ENCODE data around the gene PRDM7. TPM values are rescaled to one million over a fixed set of nuclear protein-coding genes. Genes with fewer than 3 reads are reported as not detected.

PRDM7 gene
- not detected for total RNA-seq

GRCh38 chr16:90077240-90077756 is at the start of gene PRDM7:
TSS of gene PRDM7 (minus strand) at chr16:90077331. CDS start at chr16:90075910, 1,421 bp downstream.

GRCh38 chr16:90018652-90019542 is 58.2 kb downstream of the PRDM7 start, which contains the start of gene DBNDD1:
TSS of gene DBNDD1 (minus strand) at chr16:90019456. CDS start at chr16:90019341, 115 bp downstream.

Other genes starting within 250 kb of the PRDM7 start
- gene SPIRE2, start 248.9 kb downstream of the PRDM7 start, total RNA-seq: 16.1 TPM
- gene TCF25, start 203.7 kb downstream of the PRDM7 start, total RNA-seq: 183 TPM
- gene MC1R, start 158.5 kb downstream of the PRDM7 start, total RNA-seq: 5.7 TPM
- 294 TPM for gene TUBB3, start 154.0 kb downstream of the PRDM7 start, total RNA-seq
- gene DEF8, start 128.6 kb downstream of the PRDM7 start, total RNA-seq: 80.8 TPM
- gene DBNDD1, start 57.9 kb downstream of the PRDM7 start, total RNA-seq: 18.1 TPM

All from camera-type eye (tissue), 1 donor.